Measurements from ENCODE around the gene SORL1.

Gene SORL1

GRCh38 chr11:121643479-121644186, 191.5 kb downstream of the SORL1 start:
- DNase-seq, result no peak

GRCh38 chr11:121644187-121644512, 192.0 kb downstream of the SORL1 start:
- DNase-seq, result no peak

GRCh38 chr11:121645001-121645400, 192.9 kb downstream of the SORL1 start:
- no peak for DNase-seq

GRCh38 chr11:121645596-121645995, 193.5 kb downstream of the SORL1 start:
- DNase-seq, result no peak

- DNase-seq, result no peak
Measured at GRCh38 chr11:121648306-121648705, 196.2 kb downstream of the SORL1 start.

GRCh38 chr11:121649798-121650197, 197.7 kb downstream of the SORL1 start:
- DNase-seq, result no peak

GRCh38 chr11:121650351-121651256, 198.5 kb downstream of the SORL1 start:
- DNase-seq, result no peak

GRCh38 chr11:121651257-121651605, 199.1 kb downstream of the SORL1 start:
- no peak for DNase-seq

GRCh38 chr11:121652971-121653370, 200.9 kb downstream of the SORL1 start:
- peak; percentile 60 for DNase-seq

GRCh38 chr11:121654259-121654842, 202.2 kb downstream of the SORL1 start:
- no peak for DNase-seq

GRCh38 chr11:121654843-121655536, 202.9 kb downstream of the SORL1 start:
- no peak for DNase-seq

GRCh38 chr11:121655537-121656327, 203.6 kb downstream of the SORL1 start:
- DNase-seq, result peak; percentile 86

GRCh38 chr11:121656328-121657090, 204.4 kb downstream of the SORL1 start:
- no peak for DNase-seq

GRCh38 chr11:121657146-121657545, 205.0 kb downstream of the SORL1 start:
- no peak for DNase-seq

GRCh38 chr11:121659811-121660210, 207.7 kb downstream of the SORL1 start:
- DNase-seq, result no peak

GRCh38 chr11:121661880-121662486, 209.9 kb downstream of the SORL1 start:
- DNase-seq, result peak; percentile 11

GRCh38 chr11:121664144-121664543, 212.0 kb downstream of the SORL1 start:
- no peak for DNase-seq

GRCh38 chr11:121665206-121665838, 213.2 kb downstream of the SORL1 start:
- peak; percentile 71 for DNase-seq

GRCh38 chr11:121667836-121668235, 215.7 kb downstream of the SORL1 start:
- no peak for DNase-seq

GRCh38 chr11:121669422-121669821, 217.3 kb downstream of the SORL1 start:
- DNase-seq, result no peak

- DNase-seq, result no peak
Measured at GRCh38 chr11:121670266-121670665, 218.2 kb downstream of the SORL1 start.

Data from NCI-H82 (cell line).